GM12874 (cell line): ENCODE measurements around the gene DZIP1L.

Experiments
- CTCF ChIP-seq: IDR thresholded peaks from 2 replicates; pipeline ENCODE4 v1.5.1; 2011; ENCODE audit warnings: low read depth, mild to moderate bottlenecking, control low read depth, low read length, moderate library complexity; ENCODE audit not compliant: insufficient read depth

The DZIP1L gene

GRCh38 chr3:138078096-138078495, 37.3 kb downstream of the DZIP1L start:
- no peak for TF ChIP-seq CTCF

GRCh38 chr3:138072796-138073195, 42.6 kb downstream of the DZIP1L start:
- TF ChIP-seq CTCF = no peak

- no peak for TF ChIP-seq CTCF
Observed at GRCh38 chr3:138070006-138070405, 45.4 kb downstream of the DZIP1L start.

GRCh38 chr3:138068579-138069174, 46.7 kb downstream of the DZIP1L start:
- TF ChIP-seq CTCF = peak; percentile 99

GRCh38 chr3:138068046-138068445, 47.4 kb downstream of the DZIP1L start:
- TF ChIP-seq CTCF = no peak

GRCh38 chr3:138066972-138067371, 48.4 kb downstream of the DZIP1L start:
- no peak for TF ChIP-seq CTCF

- TF ChIP-seq CTCF = no peak
Observed at GRCh38 chr3:138066383-138066782, 49.0 kb downstream of the DZIP1L start.
